ENCODE measurements around the gene NDUFAF3. TPM values are rescaled to one million over a fixed set of nuclear protein-coding genes. Genes with fewer than 3 reads are reported as not detected.

Gene NDUFAF3
- total and polyA plus RNA-seq, 4 experiments from 2014 or later = 77.9 to 169 (median 115) TPM

DNA sequence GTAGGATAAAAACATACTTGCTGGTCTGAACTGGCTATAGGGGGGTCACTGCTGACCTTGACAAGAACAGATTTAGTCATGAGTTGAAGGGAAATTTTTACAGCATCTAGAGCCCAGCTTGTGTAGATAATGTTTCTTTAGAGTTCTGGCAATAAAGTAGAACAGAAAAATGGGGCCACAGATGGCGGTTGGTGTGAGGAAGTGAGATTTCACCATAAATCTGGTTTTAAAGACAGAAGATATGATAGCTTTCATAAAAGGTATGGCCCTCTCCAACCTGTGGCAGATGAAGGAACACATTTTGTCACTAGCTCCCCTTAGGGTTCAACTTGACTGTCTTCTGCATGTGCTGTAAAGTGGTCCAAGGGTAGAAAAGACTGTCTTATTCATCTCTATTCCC lies 31.6 kb downstream of the NDUFAF3 start:
- CTCF ChIA-PET (ENCODE audit: partially characterized antibody) = no interaction called here
- H3K27ac Mint-ChIP-seq = peak overlapping the region in 1 of 7 donors; percentile 29

DNA sequence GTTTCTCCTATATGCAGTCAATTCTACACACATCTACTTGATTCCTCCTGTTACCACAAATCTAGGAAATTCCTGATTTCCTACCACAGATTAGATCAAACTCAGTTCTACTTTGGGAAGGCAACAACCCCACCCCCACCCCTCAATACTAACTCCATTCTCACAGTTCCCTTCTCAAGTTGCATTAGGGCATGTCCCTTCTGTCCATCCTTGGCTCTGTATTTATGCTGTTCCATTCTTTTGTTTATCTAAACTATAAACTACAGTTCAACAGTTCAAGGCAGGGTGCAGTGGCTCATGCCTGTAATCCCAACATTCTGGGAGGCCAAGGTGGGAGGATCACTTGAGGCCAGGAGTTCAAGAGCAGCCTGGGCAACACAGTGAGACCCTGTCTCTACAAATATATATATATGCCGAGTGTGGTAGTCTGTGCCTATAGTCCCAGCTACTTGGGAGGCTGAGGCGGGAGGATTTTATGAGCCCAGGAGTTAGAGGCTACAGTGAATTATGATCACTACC lies 32.5 kb downstream of the NDUFAF3 start:
- POLR2A ChIA-PET (ENCODE audit: partially characterized antibody) = no interaction called here

More for the DNA sequence above, 31.6 kb downstream of the NDUFAF3 start:
- H3K36me3 ChIP-seq (ENCODE audit: insufficient read depth, low read length) = peaks cover 32% of the 10 kb centered on the region
- Mint-ChIP-seq H3K9me3 (no peaks in the 10 kb centered on the region), H3K4me3 (no peak overlapping the region), H3K36me3 (peaks cover 39 to 68% of the 10 kb centered on the region in 2 donors), H3K27me3 (no peaks in the 10 kb centered on the region), H3K4me1 (peaks cover 8 to 27% (median 13%) of the 10 kb centered on the region in 4 donors)
- POLR2A ChIA-PET (ENCODE audit: partially characterized antibody) = no interaction called here
- intact Hi-C loops (cut with micrococcal nuclease) = no loop called here
- no peak overlapping the region for H3K4me3 ChIP-seq (ENCODE audit: low read length in 2 of 2)
- no peaks in the 10 kb centered on the region for H3K4me1 ChIP-seq (ENCODE audit: insufficient read depth, low read length)
- H3K27ac ChIP-seq (ENCODE audit: low read depth, low read length) = no peak overlapping the region
- DNase-seq = no peak
- no peaks in the 10 kb centered on the region for H3K9me3 ChIP-seq (ENCODE audit: control insufficient read depth in 1 of 2, low read length in 2 of 2)
- no peaks in the 10 kb centered on the region for H3K27me3 ChIP-seq (ENCODE audit: insufficient read depth, low read length)

DNA sequence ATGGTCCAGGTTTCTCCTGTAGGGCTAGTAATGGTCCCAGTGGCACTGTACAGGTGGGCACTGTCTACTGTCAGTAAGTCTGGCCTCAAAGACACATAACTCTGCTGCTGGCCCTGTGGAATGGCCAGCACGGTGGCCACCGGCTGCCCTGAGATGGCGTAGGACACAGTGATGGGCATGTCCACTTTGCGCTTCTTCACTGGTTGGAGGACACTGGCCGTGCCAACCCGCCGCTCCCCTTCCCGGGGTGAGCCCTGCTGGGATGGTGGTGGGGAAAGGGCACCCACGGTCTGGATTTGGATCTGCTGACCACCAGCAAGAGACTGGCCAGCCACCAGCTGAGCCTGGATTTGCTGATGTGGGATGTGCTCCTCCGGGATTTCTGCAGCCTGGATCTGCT lies 35.3 kb downstream of the NDUFAF3 start:
- Mint-ChIP-seq H3K27me3 (no peaks in the 10 kb centered on the region), H3K27ac (no peak overlapping the region), H3K4me3 (no peak overlapping the region), H3K9me3 (no peaks in the 10 kb centered on the region), H3K4me1 (peaks cover 0 to 9% (median 6%) of the 10 kb centered on the region in 4 donors), H3K36me3 (peaks cover 34 to 54% of the 10 kb centered on the region in 2 donors)
- peaks cover 27% of the 10 kb centered on the region for H3K36me3 ChIP-seq (ENCODE audit: insufficient read depth, low read length)
- intact Hi-C loops (cut with micrococcal nuclease) = no loop called here
- no peaks in the 10 kb centered on the region for H3K27me3 ChIP-seq (ENCODE audit: insufficient read depth, low read length)
- DNase-seq = no peak
- no peak overlapping the region for H3K27ac ChIP-seq (ENCODE audit: low read depth, low read length)
- ChIA-PET CTCF (ENCODE audit: partially characterized antibody) (no interaction called here), POLR2A (ENCODE audit: partially characterized antibody) (no interaction called here)
- H3K4me3 ChIP-seq (ENCODE audit: low read length in 2 of 2) = no peak overlapping the region
- no peaks in the 10 kb centered on the region for H3K4me1 ChIP-seq (ENCODE audit: insufficient read depth, low read length)
- no peaks in the 10 kb centered on the region for H3K9me3 ChIP-seq (ENCODE audit: control insufficient read depth in 1 of 2, low read length in 2 of 2)

More for the DNA sequence above, 32.5 kb downstream of the NDUFAF3 start:
- H3K4me1 Mint-ChIP-seq = peaks cover 8 to 27% (median 13%) of the 10 kb centered on the region in 4 donors
- H3K27ac Mint-ChIP-seq = peak overlapping the region in 6 of 7 donors; percentile 23 to 78 (median 60)
- H3K4me3 Mint-ChIP-seq = no peak overlapping the region
- Histone ChIP-seq H3K9me3 (ENCODE audit: control insufficient read depth in 1 of 2, low read length in 2 of 2) (no peaks in the 10 kb centered on the region), H3K27me3 (ENCODE audit: insufficient read depth, low read length) (no peaks in the 10 kb centered on the region), H3K27ac (ENCODE audit: low read depth, low read length) (no peak overlapping the region), H3K4me1 (ENCODE audit: insufficient read depth, low read length) (no peaks in the 10 kb centered on the region), H3K36me3 (ENCODE audit: insufficient read depth, low read length) (peaks cover 32% of the 10 kb centered on the region), H3K4me3 (ENCODE audit: low read length in 2 of 2) (no peak overlapping the region)
- no peak for DNase-seq
- intact Hi-C loops (cut with micrococcal nuclease) = no loop called here
- H3K27me3 Mint-ChIP-seq = no peaks in the 10 kb centered on the region
- CTCF ChIA-PET (ENCODE audit: partially characterized antibody) = interaction anchor here (1.0 kb wide), 1 partner anchor 16 kb away, joined by 3 read pairs; no protein-coding TSS in a partner anchor
- no peaks in the 10 kb centered on the region for H3K9me3 Mint-ChIP-seq
- peaks cover 39 to 68% of the 10 kb centered on the region in 2 donors for H3K36me3 Mint-ChIP-seq

DNA sequence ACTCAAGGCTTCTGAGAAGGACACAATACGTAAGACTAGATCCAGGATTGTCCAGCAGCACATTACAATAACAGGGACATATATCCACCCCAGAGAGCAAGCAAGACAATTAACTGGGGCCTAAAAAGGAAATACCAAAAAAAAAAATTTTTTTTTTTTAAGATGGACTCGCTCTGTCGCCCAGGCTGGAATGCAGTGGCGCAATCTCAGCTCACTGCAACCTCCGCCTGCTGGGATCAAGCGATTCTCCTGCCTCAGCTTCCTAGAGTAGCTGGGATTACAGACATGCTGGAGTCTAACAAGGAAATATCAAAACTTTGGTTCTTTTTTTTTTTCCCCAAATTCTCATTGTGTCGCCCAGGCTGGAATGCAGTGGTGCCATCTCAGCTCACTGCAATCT lies 36.1 kb downstream of the NDUFAF3 start:
- H3K27ac Mint-ChIP-seq = peak overlapping the region in 2 of 7 donors; percentile 25 to 58
- peaks cover 27% of the 10 kb centered on the region for H3K36me3 ChIP-seq (ENCODE audit: insufficient read depth, low read length)
- POLR2A ChIA-PET (ENCODE audit: partially characterized antibody) = no interaction called here
- DNase-seq = no peak
- CTCF ChIA-PET (ENCODE audit: partially characterized antibody) = interaction anchor here (0.6 kb wide), 1 partner anchor 311 kb away, joined by 3 read pairs; no protein-coding TSS in a partner anchor
- H3K9me3 ChIP-seq (ENCODE audit: control insufficient read depth in 1 of 2, low read length in 2 of 2) = no peaks in the 10 kb centered on the region
- H3K4me3 ChIP-seq (ENCODE audit: low read length in 2 of 2) = no peak overlapping the region
- H3K36me3 Mint-ChIP-seq = peaks cover 34 to 51% of the 10 kb centered on the region in 2 donors
- no peak overlapping the region for H3K4me3 Mint-ChIP-seq
- no peaks in the 10 kb centered on the region for H3K27me3 Mint-ChIP-seq
- H3K9me3 Mint-ChIP-seq = no peaks in the 10 kb centered on the region
- intact Hi-C loops (cut with micrococcal nuclease) = no loop called here
- peaks cover 0 to 5% (median 5%) of the 10 kb centered on the region in 4 donors for H3K4me1 Mint-ChIP-seq
- H3K27me3 ChIP-seq (ENCODE audit: insufficient read depth, low read length) = no peaks in the 10 kb centered on the region
- no peaks in the 10 kb centered on the region for H3K4me1 ChIP-seq (ENCODE audit: insufficient read depth, low read length)
- H3K27ac ChIP-seq (ENCODE audit: low read depth, low read length) = no peak overlapping the region

Small RNA genes lying within 50 kb of the gene (microRNA-seq; reads per million reads assigned to microRNA genes)
- gene MIR191 (ENCODE audit: borderline microRNAs expressed, borderline number of aligned reads, borderline replicate concordance) = 8,447 reads per million, percentile 95 among the genes with 10 or more reads in this experiment
- 1,036 reads per million, percentile 87 among the genes with 10 or more reads in this experiment for gene MIR425 (ENCODE audit: borderline microRNAs expressed, borderline number of aligned reads, borderline replicate concordance)

Other genes starting within 250 kb of the NDUFAF3 start
- gene PRKAR2A, start 174.2 kb upstream of the NDUFAF3 start, total RNA-seq = 10 to 100 TPM; 41.7 to 45.0 TPM
- gene PRKAR2A, start 174.2 kb upstream of the NDUFAF3 start, polyA plus RNA-seq = 10 to 100 TPM; 11.2 to 16.1 TPM
- 10 to 100 TPM; 12.7 to 19.2 TPM for gene SLC25A20, start 123.2 kb upstream of the NDUFAF3 start, total RNA-seq
- gene SLC25A20, start 123.2 kb upstream of the NDUFAF3 start, polyA plus RNA-seq = 10 to 100 TPM; 21.9 to 67.6 TPM
- gene ARIH2, start 103.3 kb upstream of the NDUFAF3 start, total RNA-seq = 100 to 1,000 TPM; 141 to 149 TPM
- gene ARIH2, start 103.3 kb upstream of the NDUFAF3 start, polyA plus RNA-seq = 100 to 1,000 TPM; 109 to 153 TPM
- 10 to 100 TPM; 79.3 to 87.3 TPM for gene P4HTM, start 31.9 kb upstream of the NDUFAF3 start, total RNA-seq
- gene P4HTM, start 31.9 kb upstream of the NDUFAF3 start, polyA plus RNA-seq = 10 to 100 TPM; 29.7 to 32.8 TPM
- 100 to 1,000 TPM; 287 to 295 TPM for gene WDR6, start 14.7 kb upstream of the NDUFAF3 start, total RNA-seq
- gene WDR6, start 14.7 kb upstream of the NDUFAF3 start, polyA plus RNA-seq = 100 to 1,000 TPM; 105 to 143 TPM
- gene DALRD3, start 3.5 kb upstream of the NDUFAF3 start, total RNA-seq = 10 to 100 TPM; 31.2 to 32.8 TPM
- gene DALRD3, start 3.5 kb upstream of the NDUFAF3 start, polyA plus RNA-seq = 10 to 100 TPM; 32.2 to 41.3 TPM
- 10 to 100 TPM; 87.5 to 89.6 TPM for gene IMPDH2, start 7.3 kb downstream of the NDUFAF3 start, total RNA-seq
- 10 to 100 TPM; 82.9 to 87.5 TPM for gene IMPDH2, start 7.3 kb downstream of the NDUFAF3 start, polyA plus RNA-seq
- 100 to 1,000 TPM; 172 to 177 TPM for gene QRICH1, start 72.0 kb downstream of the NDUFAF3 start, total RNA-seq
- gene QRICH1, start 72.0 kb downstream of the NDUFAF3 start, polyA plus RNA-seq = 10 to 100 TPM; 18.6 to 32.0 TPM
- 100 to 1,000 TPM; 199 TPM for gene QARS1, start 82.6 kb downstream of the NDUFAF3 start, total RNA-seq
- 100 to 1,000 TPM; 102 to 116 TPM for gene QARS1, start 82.6 kb downstream of the NDUFAF3 start, polyA plus RNA-seq
- 100 to 1,000 TPM in 1 of 2 experiments, 10 to 100 TPM in 1; 91.7 to 105 TPM for gene USP19, start 98.7 kb downstream of the NDUFAF3 start, total RNA-seq
- 10 to 100 TPM; 24.9 to 38.2 TPM for gene USP19, start 98.7 kb downstream of the NDUFAF3 start, polyA plus RNA-seq
- 1 to 10 TPM in 1 of 2 experiments, not detected in 1; 1.1 TPM for gene LAMB2, start 110.9 kb downstream of the NDUFAF3 start, total RNA-seq
- not detected for gene LAMB2, start 110.9 kb downstream of the NDUFAF3 start, polyA plus RNA-seq
- 10 to 100 TPM; 31.6 to 33.5 TPM for gene CCDC71, start 144.2 kb downstream of the NDUFAF3 start, total RNA-seq
- 1 to 10 TPM in 1 of 2 donors, under 1 TPM in 1; 0.13 to 2.1 TPM for gene CCDC71, start 144.2 kb downstream of the NDUFAF3 start, polyA plus RNA-seq
- 1 to 10 TPM; 1.9 to 2.0 TPM for gene KLHDC8B, start 149.5 kb downstream of the NDUFAF3 start, total RNA-seq
- gene KLHDC8B, start 149.5 kb downstream of the NDUFAF3 start, polyA plus RNA-seq = 1 to 10 TPM; 1.3 to 1.8 TPM

Data from CD4-positive, alpha-beta memory T cell (primary cell).